NCI-H748 treated with DMSO at 0.1 percent for 48 hours (cell line): Measurements from ENCODE around the gene GRIN2C.

Source experiments
- DNase-seq: peaks from one replicate; lab custom pipeline; 2025; lab: John Stamatoyannopoulos, UW

The GRIN2C gene

DNA sequence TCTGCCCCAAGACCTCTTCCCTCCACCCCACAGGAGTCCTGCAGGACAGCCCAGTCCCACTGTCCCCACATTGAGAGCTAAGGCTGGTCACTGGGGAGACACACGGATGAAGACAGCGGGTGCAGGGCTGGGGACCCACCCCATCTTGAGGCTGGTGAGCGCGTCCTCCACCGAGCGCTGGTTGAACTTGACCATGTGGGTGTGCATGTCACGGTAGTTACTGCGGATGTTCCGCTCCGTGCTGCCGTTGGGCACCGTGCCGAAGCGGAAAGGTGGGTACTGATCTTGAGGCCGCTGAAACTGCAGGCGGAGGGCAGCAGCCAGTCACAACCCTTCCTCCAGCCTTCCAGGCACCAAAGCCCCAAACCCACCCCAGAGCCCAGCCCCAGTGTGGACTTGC lies 13.1 kb downstream of the GRIN2C start:
- no peak for DNase-seq

DNA sequence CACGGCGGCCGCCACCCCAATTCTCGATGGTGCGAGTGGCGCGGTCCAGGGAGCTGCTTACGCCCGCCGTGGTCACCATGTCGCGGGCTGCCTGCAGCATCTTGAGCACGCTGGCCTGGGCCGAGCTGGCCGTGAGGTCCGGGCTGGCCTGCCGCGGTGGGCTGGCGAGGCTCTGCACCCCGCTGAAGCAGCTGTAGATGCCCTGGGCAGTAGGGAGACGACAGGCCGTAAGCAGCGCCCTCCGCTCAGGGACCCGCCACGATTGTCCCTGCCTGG lies 16.4 kb downstream of the GRIN2C start:
- DNase-seq = no peak

DNA sequence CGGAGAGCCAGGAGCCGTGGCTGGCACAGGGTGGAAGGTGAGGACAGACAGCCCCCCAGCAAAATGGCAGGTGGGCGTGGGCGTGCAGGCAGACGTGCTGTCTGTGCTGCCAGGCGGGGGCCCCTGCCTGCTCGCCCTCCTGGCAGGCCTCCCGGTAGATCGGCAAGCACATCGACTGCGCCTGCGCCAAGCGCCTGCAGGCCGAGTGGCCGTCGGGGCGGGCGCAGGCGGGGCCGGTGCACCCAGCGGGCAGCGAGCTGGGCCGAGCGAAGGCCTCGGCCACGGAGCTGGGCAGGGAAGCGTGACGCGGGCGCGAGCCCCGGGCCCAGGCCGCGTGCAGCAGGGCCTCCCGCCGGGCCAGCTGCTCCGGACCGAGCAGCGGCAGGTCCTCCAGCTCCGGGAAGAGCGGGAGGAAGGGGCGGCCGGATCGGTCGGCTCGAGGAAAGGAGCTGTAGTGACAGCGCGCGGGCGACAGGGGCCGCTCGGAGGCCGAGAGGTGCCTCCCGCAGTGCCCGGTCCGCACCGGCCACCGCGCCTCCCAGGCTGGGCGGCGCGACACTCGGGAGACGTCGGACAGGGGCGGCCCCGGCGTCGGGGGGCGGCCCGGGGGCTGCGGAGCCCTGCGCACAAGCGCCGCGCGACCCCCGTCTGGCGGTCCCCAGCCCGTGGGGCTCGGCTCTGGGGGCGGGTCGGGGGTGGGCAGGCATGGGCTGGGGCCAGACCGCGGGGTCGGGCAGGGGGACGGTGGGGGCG lies 16.9 kb downstream of the GRIN2C start:
- peak; percentile 17 for DNase-seq

DNA sequence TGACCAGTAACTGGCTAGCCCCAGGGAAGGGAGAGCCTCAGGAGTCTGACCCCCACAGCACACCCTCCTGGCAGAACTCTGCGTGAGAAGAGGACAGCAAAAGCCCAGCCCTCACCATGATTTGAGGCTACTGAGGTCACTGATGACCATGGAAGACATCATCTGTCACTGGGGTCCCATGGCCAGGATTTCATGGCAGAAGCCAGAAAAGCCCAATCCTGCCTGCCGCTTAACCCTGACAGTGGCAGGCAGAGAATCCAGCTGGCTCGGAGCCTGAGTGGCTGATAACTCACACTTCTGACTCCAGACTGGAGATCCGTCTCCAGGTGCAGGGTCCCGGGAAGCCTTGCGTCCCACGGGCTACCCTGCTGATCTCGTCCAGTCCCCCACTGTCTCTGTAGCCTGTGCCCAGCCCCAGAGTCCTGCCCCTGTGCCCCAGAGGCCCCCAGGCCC lies 17.5 kb downstream of the GRIN2C start:
- DNase-seq = no peak

DNA sequence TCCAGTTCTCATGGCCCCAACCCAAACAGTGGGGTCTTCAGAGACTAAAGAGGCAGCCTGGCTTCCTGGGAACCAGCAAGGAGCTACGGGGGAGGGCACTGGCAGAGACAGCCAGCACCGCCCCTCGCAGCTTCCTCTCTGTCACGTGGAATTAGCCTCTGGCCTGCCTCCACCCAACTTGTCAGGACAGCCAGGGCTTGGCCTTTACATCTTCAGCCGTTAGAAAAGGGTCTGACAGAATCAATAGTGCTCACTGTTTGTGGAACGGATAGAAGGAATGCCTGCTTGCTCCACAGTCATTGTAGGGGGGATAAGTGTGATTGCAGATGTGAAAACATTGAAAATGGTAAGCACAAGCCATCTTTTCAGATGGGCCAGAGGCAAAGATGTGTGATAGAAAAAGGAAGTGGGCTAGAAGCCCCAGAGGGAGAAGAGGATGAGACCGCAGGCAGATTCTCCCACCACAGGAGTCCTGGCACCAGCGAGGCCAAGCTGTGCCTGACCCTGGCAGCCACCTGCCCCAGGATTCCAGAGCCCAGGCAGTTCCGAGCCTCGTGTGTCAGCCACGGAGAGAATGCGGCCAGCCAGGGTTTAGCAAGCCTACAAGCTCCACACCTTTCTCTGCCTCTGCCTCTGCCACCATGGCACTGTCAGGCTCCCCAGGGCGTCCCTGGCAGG lies 18.6 kb downstream of the GRIN2C start:
- DNase-seq = no peak

DNA sequence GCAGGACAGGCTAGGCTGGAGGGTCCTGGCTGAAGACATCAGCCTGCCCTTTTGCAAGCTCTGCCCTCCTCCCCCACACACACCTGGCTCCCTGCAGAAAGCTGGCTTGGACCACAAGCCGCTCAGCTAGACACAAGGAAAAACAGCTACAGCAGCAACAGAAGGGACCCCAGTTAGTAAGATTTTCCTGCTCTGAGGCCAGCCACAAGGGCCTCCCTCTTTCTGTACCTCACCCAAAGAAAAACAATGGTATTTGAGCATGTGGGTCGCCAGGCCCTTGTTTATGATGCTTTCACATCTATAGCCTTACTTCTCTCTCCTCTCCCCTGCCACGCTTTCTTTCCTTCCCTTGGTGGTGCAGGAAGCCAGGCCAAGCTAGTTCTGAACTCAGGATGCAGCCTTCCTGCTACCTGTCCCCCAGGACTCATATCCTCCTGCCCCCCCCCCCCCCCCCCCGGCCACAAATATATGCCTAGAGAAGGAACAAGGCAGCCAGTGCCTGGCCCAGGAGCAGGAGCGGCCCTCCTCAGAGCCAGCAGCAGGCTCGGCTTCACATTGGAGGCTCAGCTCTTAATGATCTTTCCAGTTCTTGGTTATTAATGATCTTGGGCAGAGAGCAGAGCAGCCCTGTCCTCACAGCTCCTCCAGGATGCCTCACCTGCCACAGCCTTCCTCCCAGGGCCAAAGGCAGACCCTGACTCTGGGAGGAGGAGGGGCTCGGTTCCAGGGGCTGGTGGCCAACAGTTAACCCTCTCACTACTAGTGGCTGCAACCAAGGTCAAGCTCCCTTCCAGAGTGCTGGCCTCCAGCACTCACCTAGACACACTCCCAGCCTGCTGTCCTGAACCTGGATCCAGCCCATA lies 19.5 kb downstream of the GRIN2C start:
- no peak for DNase-seq

DNA sequence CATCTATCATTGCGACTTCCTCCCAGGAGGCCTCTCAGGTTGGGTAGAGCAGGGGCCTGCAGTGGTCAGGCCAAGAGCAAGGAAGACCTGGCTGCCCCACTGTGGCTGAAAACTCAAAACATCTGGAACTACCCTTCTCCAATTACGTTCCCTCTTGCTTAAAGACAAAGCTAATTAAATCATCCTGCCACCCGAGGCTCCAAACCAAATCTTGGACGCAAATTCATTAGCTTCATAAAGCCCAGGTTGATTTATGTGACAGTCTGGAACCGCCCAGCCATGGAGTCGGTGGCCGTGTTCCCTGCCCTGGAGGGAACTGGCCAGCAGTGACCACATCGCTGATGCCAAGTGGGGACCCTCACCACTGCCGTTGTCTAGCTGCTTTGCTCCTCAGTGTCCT lies 21.4 kb downstream of the GRIN2C start:
- DNase-seq = no peak

DNA sequence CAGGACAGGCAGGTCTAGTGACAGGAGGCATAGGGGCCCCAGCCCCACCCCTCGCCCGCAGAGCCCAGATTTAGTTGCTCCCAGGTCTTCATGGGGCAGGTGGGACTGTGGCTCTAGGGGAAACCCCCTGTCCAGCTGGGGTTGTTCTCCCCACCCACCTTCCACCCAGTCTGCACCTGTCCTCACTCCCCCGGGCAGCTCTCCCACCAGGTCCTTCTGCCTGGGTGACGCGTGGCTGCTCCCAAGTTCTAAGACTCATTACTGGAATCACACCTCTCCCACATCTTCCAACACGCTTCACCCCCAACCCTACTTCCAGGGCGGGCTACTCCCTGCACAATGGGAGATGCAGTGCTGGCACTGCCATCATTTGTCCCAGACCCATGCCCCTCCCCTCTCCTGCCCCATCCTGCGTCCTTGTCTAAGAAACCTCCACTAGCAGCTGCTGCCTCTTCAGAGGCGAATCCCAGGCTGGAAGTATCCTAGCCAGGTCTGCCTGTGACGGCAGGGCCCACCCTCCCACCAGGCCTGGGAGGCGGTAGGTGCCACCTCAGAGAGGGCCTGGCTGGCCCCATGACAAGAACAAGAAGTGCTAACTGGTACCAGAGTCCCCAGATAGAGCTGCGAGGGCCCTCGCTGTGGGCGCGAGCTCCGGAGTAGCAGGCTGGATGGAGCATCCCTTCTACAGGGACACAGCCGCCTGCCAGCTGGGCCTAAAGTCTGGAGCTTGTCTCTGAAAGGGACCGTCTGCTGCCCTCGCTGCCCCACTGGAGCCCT lies 22.8 kb downstream of the GRIN2C start:
- DNase-seq = no peak

DNA sequence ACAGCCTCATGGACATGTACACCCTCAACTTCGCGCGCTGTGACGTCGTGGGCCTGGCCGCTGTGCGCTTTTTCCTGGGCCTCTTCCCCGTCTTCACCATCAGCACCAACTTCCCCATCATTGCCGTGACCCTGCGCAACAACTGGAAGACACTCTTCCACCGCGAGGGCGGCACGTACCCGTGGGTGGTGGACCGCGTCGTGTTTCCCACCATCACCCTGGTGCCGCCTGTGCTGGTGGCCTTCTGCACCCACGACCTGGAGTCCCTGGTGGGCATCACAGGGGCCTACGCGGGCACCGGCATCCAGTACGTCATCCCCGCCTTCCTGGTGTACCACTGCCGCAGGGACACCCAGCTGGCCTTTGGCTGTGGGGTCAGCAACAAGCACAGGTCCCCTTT lies 23.5 kb downstream of the GRIN2C start:
- DNase-seq = no peak

DNA sequence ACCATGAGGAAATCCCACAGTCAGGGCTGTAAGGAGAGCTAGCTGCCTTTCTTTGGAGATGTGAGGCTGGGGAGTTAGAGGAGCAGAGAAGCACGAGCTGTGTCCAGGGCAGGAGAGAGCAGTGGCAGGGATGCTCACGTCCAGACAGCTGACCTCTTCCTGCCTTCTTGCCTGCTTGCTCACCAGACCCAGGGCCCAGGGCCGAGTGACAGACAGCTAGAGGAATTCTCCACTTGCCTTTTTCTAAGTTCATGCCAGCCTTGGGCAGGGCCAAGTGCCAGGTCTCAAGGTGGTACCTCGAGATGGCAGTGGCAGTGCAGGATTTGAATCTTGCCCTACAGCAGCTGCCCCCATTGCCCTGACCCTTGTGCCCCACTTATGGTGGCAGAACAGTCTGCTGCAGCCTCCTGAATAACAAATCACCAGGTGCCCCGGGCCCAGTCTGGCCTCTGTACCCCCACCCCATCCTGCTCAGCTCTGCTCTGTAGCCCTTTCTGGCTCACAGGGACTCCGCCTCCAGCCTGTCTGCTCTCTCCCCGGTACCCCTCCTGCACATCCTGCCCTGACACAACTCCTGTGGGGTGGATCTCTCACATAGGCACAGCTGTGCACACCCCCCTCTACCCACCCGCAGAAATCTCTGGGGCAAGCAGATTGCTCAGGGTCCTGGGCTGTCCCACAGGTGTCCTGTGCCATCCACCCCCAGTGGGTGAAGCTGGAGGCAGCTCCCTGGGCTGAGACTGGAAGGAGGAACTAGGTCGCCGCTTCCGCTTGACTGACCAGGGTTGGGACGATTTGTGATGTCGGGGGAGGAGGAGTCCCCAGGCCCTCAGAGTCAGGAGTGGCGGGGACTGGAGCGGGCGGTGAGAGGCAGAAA lies 25.9 kb downstream of the GRIN2C start:
- DNase-seq = no peak

DNA sequence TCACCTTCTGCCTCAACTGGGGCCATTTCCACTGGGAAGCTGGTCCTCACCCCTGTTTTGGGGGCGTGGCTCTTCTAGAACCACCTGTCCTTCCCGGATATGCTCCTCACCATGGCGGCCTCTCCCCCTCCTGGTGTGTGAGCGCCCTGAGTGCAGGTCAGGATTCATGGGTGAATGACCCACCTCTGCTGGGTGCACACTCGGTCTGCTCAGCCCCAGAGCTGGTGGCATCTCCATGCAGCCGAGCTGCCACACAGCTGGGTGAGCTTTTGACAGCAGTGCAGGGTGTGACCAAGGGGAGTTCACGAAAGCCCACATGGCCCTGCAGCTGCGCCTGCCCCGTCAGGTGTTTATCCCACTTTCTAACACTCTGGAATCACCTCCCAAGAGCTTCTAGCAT lies 27.3 kb downstream of the GRIN2C start:
- DNase-seq = no peak

DNA sequence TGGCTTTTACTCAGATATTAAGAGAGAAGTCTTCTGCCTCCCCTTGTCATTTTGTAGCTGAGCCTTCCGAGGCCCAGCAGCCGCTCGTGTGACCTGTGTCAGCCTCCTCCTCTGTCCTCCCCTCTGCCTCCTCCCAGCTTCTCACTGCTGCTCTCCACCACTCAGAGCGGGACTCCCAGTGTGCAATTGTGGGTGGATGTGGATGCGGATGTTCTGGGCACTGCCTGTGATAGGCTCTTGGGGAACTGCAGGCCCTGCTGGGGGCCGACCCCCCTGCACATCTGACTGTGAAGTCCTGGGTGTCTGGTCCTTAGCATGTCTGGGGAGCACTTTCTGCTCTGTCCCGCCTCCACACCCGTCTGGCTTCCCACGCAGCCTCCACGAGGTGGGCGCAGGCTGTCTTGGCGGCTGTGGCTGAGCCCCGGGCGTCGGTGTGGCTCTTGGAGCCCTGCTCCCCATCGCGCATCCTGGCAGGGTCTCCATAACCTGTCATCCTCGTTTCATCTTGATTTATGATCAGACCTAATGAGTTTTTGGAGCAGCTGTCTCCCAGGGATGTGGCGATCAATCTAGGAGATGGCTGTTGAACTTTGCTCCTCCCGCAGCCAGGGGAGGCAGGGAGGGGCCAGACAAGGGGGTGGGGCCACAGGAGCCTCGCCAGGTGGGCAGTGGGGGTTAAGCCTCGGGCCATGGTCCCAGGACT lies 28.1 kb downstream of the GRIN2C start:
- DNase-seq = no peak

DNA sequence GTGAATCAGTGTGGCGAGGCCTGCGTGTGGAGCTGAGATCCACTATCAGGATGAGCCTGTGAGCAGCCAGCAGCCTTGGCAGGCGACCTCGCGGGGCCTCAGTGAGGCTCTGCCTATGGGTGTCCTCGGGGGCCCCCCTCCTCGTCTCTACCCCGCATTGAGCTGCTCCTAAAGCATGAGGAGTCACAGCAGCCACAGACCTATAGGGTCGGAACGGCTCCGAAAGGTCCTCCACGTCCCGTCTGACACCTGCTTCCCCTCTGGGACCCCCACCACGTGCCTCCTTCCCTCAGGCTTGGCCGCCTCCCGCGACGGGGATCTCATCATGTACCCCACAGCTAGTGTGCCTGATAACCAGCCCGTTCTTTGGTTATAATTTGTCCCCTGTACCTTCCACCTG lies 28.8 kb downstream of the GRIN2C start:
- DNase-seq = no peak

DNA sequence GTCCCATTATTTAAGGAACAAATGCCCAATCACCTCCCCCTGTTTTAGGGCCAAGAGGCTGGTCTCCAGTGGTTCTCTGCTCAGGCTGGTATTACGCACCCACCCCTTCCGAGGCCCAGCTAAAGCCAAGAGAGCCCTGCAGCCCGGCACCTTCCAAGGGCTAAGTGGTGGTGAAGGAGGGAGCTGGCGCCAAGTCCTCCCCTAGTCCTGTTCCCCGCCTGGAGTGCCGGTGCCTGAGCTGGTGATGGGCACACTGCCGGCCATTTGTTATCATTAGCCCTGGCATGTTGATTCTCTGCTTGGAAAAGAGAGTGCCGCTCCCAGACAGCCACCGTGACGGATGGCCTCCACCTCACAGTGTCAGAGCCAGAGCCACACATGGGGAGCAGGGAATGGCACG lies 31.9 kb downstream of the GRIN2C start:
- DNase-seq = no peak

DNA sequence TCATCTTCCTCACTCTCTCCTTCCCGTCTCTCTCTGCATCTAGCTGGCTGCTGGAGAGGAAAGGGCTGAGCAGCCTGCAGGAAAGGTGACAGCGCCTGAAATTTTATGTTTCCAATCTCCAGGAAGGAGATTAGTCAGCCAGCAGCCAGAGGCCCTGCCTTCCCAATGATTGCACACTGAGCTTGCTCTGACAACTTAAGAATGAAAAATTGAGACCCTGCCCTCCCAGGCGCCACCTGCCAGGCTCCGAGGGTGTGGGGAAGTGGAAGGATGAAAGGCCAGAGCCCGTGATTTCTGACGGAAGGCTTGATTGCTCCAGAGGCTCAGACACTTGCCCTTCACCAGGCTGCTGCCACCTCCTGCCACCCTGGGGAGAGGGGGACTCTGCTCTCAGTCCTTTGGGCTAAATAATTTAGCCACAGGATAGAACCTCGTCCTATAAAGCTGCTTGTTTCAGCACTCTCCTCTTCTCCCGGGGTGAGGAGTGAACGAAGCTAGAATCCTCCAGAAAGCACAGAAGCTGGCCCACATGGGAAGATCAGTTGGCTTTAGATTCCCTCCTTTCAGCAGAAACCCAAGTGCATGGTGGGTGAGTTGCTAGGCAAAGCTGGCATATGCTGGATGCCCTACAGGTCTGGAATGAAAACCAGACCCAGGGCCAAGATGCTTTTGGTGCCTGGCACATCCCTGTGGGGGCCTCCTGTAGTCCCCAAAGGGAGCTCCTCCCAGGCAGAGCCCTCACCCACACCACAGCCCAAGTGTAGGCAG lies 33.5 kb downstream of the GRIN2C start:
- no peak for DNase-seq

DNA sequence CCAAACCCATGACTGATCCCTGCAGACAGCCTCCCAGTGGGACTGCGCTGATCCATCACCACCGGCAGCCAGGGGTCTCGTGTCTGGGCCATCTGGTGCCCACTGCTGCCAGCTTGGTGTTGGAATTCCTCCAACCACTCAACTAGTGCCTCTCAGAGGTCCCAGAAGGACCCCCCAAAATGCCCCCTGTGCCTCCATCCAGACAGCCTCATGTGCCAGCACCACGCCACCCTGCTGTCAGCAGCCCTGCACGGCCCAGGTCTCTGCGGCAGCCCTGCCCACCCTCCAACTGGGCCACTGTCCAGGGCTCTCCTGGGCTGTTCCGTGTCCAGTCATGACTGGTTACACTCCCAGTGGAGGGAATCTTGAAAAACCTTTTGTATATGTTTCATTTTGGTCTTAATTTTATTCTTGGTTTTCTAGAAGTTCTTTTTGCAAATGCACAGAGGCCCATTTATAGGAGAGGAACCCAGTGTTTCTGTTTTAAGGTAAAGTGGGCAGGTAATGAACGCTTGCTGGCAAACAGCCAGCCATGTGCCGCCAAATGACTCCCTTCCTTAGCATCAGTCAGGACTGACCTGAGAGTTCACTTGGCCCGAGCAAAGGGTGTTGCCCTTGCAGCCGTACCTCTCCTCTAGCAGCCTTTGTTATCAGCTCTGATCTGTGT lies 34.6 kb downstream of the GRIN2C start:
- DNase-seq = no peak

DNA sequence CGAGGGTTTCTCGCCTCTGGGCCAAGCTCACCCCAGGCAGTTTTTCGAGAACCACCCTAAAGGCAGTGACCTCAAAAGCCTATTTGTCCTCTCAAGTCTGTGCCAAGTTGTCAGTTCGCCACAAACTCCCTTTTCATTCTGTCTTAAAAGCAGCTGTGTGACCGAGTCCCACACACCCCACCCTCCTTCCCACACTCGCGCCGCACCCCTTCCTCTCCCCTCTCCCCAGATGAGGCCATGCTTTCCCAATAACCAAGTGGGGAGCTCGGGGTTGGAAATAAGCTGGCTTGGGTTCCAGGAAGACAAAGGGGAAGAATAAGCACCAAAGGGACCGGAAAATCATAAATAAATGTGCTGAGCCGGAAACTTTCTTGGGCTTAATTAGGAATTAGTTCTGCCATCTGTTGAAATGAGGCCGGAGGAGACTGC lies 36.7 kb downstream of the GRIN2C start:
- no peak for DNase-seq

DNA sequence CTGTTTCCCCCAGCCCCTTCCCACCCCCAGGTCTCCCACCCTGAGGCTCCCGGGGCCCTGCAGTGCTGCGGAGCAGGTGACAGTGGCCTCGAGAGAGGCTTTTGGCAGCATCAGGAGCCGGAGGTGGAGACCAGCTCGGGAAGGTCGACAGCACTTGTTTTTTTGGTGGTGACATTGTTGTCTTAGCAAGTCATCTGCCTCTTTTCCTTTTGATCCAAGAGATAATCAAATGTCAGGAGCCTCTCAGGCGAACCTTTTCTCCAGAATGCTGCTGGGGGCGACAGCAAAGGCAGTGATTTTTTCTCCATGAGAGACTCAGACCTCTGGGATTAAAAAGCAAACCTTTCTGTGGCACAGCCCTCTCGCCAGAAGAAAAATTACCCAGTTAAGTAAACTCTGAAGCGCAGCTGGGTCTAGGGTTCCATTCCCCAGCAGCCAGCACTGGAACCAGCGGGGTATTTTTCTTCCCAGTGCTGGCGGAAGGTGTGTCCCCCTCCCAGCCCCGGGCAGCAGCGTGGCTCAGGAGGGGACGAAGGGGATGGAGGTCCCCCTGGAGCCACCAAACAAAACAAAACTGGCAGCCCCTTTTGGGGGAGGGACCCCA lies 37.2 kb downstream of the GRIN2C start:
- DNase-seq = no peak
